HFFc6 (cell line): ENCODE data around the gene ADGRF5. TPM values are rescaled to one million over a fixed set of nuclear protein-coding genes. Genes with fewer than 3 reads are reported as not detected.

Experiments used
- DNase-seq: peaks from one replicate; pipeline ENCODE4 v3.0.0-alpha.2; 2018
- H3K27ac Mint-ChIP-seq: 2 replicates; pipeline ENCODE4 v1.8.0; 2020; ENCODE audit warnings: mild to moderate bottlenecking, mixed read lengths
- H3K27me3 Mint-ChIP-seq: 2 replicates; pipeline ENCODE4 v1.8.0; 2021; ENCODE audit warnings: mild to moderate bottlenecking, moderate library complexity, mixed read lengths; ENCODE audit not compliant: insufficient read depth
- H3K36me3 Mint-ChIP-seq: 2 replicates; pipeline ENCODE4 v1.8.0; 2021; ENCODE audit warnings: low read depth, mixed read lengths
- H3K4me1 Mint-ChIP-seq: 2 replicates; pipeline ENCODE4 v1.8.0; 2020; ENCODE audit warnings: low read depth, mixed read lengths
- H3K4me3 Mint-ChIP-seq: 2 replicates; pipeline ENCODE4 v1.8.0; 2020; ENCODE audit warnings: mild to moderate bottlenecking, moderate library complexity, mixed read lengths
- H3K9me3 Mint-ChIP-seq: 2 replicates; pipeline ENCODE4 v1.8.0; 2020; ENCODE audit warnings: mild to moderate bottlenecking, mixed read lengths
- total RNA-seq, 6 experiments: library from RNA; stranded (reverse); fragmentation: NEBNext Ultra II Directional; extraction: Animal tissue kit (Norgen Biotek cat#: 25700); gene quantifications; 2 replicates in 1 of 6; 3 replicates in 5 of 6; pipeline ENCODE4 v1.2.3, GENCODE V29; 2021
- TF ChIP-seq, protein P1 (sequence below): fragments of 200-600 bp; sonication (generic); IDR thresholded peaks from 2 replicates; pipeline ENCODE4 v1.5.0; 2021; ENCODE audit warnings: antibody characterized with exemption, mild to moderate bottlenecking

ADGRF5 gene
- total RNA-seq, 6 experiments from 2014 or later: 0.06 to 0.26 (median 0.20) TPM; not detected in 2

DNA sequence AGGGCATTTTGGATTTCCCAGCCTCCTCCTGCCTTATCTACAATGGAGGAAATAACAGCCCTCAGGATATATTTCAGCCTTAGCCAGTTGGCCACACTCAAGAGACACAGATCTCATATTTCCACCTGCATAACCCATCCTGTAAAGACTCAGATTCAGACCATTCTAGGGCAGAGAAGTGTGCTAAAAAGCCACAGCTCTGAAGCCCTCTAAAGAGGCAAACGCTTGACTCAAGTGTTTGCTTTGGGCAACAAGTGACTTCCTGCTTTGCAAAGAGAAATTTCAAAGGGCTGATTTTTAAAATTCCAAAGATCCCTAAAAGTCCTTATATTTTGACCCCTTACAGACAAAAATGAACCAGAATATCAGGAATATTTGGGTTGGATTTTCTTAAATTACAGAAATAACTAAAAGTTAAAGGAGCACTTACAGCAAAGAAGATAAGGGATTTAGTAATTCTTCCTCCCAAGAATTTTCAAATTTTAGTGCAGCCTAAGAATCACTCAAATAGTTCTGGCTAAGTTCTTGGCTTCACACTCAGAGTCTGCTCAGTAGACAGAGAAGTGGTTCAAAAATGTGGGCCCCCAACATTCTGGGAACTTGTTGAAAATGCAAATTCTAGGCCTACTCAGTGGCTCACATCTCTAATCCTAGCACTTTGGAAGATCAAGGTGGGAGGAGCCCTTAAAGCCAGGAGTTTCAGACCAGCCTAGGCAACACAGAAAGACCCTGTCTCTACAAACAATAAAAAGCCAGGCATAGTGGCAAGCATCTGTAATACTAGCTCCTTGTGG, 18.9 kb upstream of the ADGRF5 start:
- no peak for DNase-seq
- H3K9me3 Mint-ChIP-seq: peaks cover 4% of the 10 kb centered on the region; the same call in 1 of the 2 replicates
- H3K27ac Mint-ChIP-seq: no peak overlapping the region
- H3K4me1 Mint-ChIP-seq: no peaks in the 10 kb centered on the region
- peaks cover 6% of the 10 kb centered on the region; the same call in 1 of the 2 replicates for H3K27me3 Mint-ChIP-seq
- H3K36me3 Mint-ChIP-seq: no peaks in the 10 kb centered on the region
- no peak overlapping the region for H3K4me3 Mint-ChIP-seq
- TF ChIP-seq, protein P1, sequence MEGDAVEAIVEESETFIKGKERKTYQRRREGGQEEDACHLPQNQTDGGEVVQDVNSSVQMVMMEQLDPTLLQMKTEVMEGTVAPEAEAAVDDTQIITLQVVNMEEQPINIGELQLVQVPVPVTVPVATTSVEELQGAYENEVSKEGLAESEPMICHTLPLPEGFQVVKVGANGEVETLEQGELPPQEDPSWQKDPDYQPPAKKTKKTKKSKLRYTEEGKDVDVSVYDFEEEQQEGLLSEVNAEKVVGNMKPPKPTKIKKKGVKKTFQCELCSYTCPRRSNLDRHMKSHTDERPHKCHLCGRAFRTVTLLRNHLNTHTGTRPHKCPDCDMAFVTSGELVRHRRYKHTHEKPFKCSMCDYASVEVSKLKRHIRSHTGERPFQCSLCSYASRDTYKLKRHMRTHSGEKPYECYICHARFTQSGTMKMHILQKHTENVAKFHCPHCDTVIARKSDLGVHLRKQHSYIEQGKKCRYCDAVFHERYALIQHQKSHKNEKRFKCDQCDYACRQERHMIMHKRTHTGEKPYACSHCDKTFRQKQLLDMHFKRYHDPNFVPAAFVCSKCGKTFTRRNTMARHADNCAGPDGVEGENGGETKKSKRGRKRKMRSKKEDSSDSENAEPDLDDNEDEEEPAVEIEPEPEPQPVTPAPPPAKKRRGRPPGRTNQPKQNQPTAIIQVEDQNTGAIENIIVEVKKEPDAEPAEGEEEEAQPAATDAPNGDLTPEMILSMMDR: no peak

DNA sequence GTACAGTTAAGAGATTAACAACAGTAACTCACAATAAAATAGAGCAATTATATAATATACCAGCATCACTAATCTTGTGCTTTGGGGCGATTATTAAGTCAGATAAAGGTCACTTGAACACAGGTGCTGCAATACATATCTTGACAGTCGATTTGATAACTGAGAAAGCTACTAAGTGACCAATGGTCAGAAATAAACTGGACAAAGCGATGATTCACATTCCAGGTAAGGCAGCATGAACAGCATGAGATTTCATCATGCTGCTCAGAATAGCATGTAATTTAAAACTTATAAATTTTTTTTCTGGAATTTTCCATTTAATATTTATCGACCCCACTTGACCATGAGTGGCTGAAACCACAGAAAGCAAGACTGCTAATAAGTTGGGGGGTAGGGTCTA, 15.9 kb upstream of the ADGRF5 start:
- Mint-ChIP-seq H3K9me3 (no peaks in the 10 kb centered on the region; the same call in 1 of the 2 replicates), H3K27ac (no peak overlapping the region), H3K4me1 (peaks cover 4% of the 10 kb centered on the region; the same call in 1 of the 2 replicates), H3K27me3 (peaks cover 2% of the 10 kb centered on the region), H3K36me3 (no peaks in the 10 kb centered on the region), H3K4me3 (no peak overlapping the region)
- TF ChIP-seq, protein P1: no peak
- DNase-seq: no peak

DNA sequence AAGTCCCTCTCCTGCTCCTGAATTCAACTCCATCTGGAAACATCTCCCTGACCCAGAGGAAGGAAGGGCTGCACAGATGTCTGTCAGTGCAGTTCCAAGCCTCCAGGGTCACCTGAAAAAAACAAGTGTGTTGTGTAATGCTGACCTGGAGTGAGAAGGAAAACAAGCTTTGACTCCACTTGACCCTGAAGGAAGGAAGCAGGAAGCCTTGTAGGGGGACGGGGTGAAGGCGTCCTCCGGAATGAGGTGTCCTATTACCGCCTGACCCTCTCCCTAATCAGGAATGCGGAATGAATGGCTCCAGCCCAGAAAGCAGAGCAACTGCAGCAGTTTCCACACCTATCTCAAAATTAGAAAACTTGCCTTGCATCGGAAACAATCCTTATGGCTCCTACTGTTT, 13.9 kb upstream of the ADGRF5 start:
- DNase-seq: no peak
- peaks cover 2% of the 10 kb centered on the region for H3K27me3 Mint-ChIP-seq
- H3K4me1 Mint-ChIP-seq: peaks cover 5% of the 10 kb centered on the region; the same call in 1 of the 2 replicates
- peaks cover 3% of the 10 kb centered on the region; the same call in 1 of the 2 replicates for H3K9me3 Mint-ChIP-seq
- H3K4me3 Mint-ChIP-seq: no peak overlapping the region
- H3K36me3 Mint-ChIP-seq: peaks cover 5% of the 10 kb centered on the region; the same call in 1 of the 2 replicates
- TF ChIP-seq, protein P1: no peak
- H3K27ac Mint-ChIP-seq: no peak overlapping the region

DNA sequence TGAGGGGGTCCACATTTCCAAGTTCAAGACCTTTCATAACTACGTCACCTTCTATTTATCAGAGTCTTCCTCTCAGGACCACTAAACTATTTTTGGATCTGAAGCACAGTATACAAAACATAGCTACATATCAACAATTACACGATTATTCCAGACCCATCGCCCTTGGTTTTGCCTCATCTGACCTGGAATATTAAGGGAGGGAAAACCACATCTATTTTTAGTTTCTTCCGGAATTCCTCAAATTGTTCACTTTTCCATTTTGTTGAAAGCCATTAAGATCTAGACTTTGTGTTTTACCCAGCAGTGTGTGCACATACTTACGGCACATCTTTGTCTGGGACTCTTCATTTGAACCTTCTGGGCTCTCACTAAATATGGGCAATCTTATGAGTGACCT, 12.0 kb upstream of the ADGRF5 start:
- Mint-ChIP-seq H3K27ac (no peak overlapping the region), H3K27me3 (peaks cover 2% of the 10 kb centered on the region), H3K36me3 (peaks cover 5% of the 10 kb centered on the region; the same call in 1 of the 2 replicates), H3K9me3 (peaks cover 3% of the 10 kb centered on the region; the same call in 1 of the 2 replicates), H3K4me1 (peaks cover 5% of the 10 kb centered on the region; the same call in 1 of the 2 replicates), H3K4me3 (no peak overlapping the region)
- DNase-seq: no peak
- TF ChIP-seq, protein P1: no peak

DNA sequence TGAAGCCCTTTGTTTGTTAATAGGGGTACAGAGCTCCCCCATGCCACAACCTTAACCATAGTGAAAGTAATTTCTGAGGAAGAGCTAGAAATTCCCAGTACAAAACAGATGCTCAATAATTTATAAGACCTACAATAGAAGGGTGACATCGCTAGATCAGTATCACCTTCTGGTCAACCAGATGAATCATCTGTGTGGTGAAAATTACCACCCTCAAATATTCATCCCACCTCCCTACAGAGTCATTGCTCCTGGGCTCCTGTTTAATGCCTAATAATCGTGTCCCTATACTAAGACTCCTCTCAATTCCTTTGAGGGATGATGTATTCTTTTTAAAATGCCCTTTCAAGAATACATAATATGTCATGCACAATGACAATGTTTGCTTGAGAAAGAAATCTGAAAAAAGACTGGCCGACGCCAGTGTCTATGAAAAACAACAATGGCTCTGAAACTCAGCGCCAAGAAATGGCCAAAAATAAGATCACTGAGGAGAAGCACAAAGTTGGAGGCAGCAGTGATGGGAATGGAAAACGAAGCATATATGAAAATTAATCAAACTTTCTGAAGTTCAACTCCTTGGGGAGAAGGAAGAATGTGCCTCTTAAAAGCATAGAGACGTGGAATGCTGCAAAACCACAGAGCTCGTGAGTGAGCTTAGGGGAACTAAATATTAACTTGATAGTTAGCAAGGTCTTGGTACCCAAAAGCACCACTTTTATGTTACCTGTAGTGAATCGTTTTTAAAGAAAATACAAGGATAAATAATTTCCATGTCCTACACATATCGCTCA, 11.0 kb upstream of the ADGRF5 start:
- Mint-ChIP-seq H3K9me3 (peaks cover 3% of the 10 kb centered on the region; the same call in 1 of the 2 replicates), H3K4me1 (peaks cover 5% of the 10 kb centered on the region; the same call in 1 of the 2 replicates), H3K36me3 (peaks cover 5% of the 10 kb centered on the region; the same call in 1 of the 2 replicates), H3K4me3 (no peak overlapping the region), H3K27ac (no peak overlapping the region), H3K27me3 (peaks cover 4% of the 10 kb centered on the region)
- DNase-seq: no peak
- TF ChIP-seq, protein P1: no peak
